ACC112 (cell line): Measurements from ENCODE around the gene CALML3.

Experiments used
- H2AFZ ChIP-seq: fragments of 200-600 bp; sonication (generic); one replicate; pipeline ENCODE4 v1.6.0; 2017; ENCODE audit warnings: antibody characterized with exemption, low read length; ENCODE audit not compliant: unreplicated experiment
- H3K27ac ChIP-seq: fragments of 200-600 bp; sonication (generic); 2 replicates; pipeline ENCODE4 v1.5.1; 2014; ENCODE audit warnings: low read depth, mild to moderate bottlenecking, antibody characterized with exemption, low read length, moderate library complexity
- H3K27me3 ChIP-seq: fragments of 200-600 bp; sonication (generic); 2 replicates; pipeline ENCODE4 v1.6.1; 2014; ENCODE audit warnings: mild to moderate bottlenecking, antibody characterized with exemption, low read length, moderate library complexity, mixed read lengths; ENCODE audit not compliant: insufficient read depth
- H3K36me3 ChIP-seq: fragments of 200-600 bp; sonication (generic); 2 replicates; pipeline ENCODE4 v1.6.1; 2016; ENCODE audit warnings: mild to moderate bottlenecking, antibody characterized with exemption, low read length, moderate library complexity, mixed read lengths; ENCODE audit not compliant: insufficient read depth
- H3K4me1 ChIP-seq: fragments of 200-600 bp; sonication (generic); one replicate; pipeline ENCODE4 v1.6.1; 2016; ENCODE audit warnings: low read length, mixed read lengths; ENCODE audit not compliant: insufficient read depth, unreplicated experiment, control insufficient read depth
- H3K4me3 ChIP-seq: fragments of 200-600 bp; sonication (generic); 2 replicates; pipeline ENCODE4 v1.5.1; 2014; ENCODE audit warnings: mild to moderate bottlenecking, low read depth, low read length
- H3K79me2 ChIP-seq: fragments of 200-600 bp; sonication (generic); one replicate; pipeline ENCODE4 v1.6.0; 2016; ENCODE audit warnings: low read length; ENCODE audit not compliant: control insufficient read depth, unreplicated experiment, insufficient read depth

Gene CALML3

DNA sequence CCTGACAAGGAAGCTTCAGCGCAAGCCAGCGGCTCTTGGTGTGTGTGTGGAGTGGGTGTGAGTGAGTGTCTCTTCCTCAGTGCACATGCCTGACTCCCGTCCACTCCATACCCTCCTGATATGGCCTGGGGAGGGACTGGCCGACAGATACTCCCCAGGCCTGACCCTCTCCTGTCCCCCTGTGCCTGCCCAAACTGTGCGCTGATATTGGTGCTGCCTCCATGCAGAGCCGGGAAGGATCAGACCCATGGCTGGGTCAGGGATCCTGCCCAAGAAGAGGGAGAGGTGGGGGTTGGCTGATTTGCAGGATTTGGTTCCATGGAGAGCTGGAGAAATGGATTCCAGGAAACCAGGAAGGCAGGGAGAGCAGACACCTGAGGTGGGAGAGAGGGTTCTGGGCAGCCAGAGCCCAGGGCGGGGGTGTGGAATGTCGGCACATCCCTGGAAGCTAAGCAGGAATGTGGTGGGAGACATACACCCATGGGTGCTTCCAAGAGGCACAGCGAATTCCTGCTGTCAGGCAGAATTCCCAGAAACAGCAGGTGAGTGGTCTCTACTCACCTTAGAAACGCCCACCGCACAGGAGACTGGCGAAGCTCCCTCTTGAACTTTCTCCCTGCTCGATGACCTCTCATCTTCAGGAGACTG lies 31.7 kb upstream of the CALML3 start:
- H3K36me3 ChIP-seq, result no peaks in the 10 kb centered on the region
- H3K4me3 ChIP-seq, result no peak overlapping the region
- H3K27me3 ChIP-seq, result 0 out of 2 replicates have a peak, but pooled peaks cover 4% of the 10 kb centered on the region
- H3K79me2 ChIP-seq, result no peaks in the 10 kb centered on the region
- no peak overlapping the region for H3K27ac ChIP-seq
- H3K4me1 ChIP-seq, result no peaks in the 10 kb centered on the region
- H2AFZ ChIP-seq, result no peak overlapping the region

DNA sequence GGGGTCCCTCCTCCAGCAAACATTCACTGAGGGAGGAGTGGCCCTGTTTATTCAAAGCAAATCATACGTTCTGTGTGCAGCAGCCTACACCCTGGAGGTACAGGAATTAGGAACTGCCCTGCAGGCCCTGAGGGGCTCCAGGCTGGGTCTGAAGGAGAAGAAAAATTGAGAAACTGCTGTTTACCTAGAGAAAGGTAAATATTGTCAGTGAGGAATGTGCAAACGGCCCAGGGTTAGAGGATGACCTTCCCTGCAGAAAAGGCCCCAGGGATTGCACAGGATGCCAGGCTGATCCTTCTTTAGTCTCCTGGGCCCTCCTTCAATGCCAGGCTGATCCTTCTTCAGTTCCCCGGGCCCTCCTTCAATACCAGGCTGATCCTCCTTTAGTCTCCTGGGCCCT lies 31.1 kb upstream of the CALML3 start:
- H3K27me3 ChIP-seq, result 0 out of 2 replicates have a peak, but pooled peaks cover 4% of the 10 kb centered on the region
- no peaks in the 10 kb centered on the region for H3K4me1 ChIP-seq
- H3K27ac ChIP-seq, result no peak overlapping the region
- H3K79me2 ChIP-seq, result no peaks in the 10 kb centered on the region
- no peaks in the 10 kb centered on the region for H3K36me3 ChIP-seq
- H2AFZ ChIP-seq, result no peak overlapping the region
- no peak overlapping the region for H3K4me3 ChIP-seq

DNA sequence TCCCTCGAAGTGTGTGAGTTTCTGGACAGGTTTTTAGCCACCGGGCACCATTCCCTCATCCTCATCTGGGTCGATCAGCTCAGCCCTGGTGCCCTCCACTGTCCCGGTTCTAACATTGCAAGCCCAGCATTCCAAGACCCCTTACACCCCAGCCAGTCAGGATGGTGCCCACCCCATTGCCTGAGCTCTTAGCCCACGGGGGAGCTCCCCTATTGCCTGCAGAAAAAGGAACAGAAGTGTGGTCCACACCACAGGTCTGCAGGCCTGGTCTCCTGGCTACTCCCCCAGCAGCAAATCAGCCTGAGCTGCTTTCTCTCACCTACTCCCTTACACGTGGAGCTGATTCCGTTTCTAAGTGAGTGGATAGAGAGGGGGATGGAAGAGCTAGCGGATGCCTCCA lies 30.1 kb upstream of the CALML3 start:
- Histone ChIP-seq H3K27me3 (peaks cover 6% of the 10 kb centered on the region; the same call in 1 of the 2 replicates), H3K36me3 (no peaks in the 10 kb centered on the region), H2AFZ (no peak overlapping the region), H3K4me3 (no peak overlapping the region), H3K27ac (no peak overlapping the region), H3K4me1 (no peaks in the 10 kb centered on the region), H3K79me2 (no peaks in the 10 kb centered on the region)

DNA sequence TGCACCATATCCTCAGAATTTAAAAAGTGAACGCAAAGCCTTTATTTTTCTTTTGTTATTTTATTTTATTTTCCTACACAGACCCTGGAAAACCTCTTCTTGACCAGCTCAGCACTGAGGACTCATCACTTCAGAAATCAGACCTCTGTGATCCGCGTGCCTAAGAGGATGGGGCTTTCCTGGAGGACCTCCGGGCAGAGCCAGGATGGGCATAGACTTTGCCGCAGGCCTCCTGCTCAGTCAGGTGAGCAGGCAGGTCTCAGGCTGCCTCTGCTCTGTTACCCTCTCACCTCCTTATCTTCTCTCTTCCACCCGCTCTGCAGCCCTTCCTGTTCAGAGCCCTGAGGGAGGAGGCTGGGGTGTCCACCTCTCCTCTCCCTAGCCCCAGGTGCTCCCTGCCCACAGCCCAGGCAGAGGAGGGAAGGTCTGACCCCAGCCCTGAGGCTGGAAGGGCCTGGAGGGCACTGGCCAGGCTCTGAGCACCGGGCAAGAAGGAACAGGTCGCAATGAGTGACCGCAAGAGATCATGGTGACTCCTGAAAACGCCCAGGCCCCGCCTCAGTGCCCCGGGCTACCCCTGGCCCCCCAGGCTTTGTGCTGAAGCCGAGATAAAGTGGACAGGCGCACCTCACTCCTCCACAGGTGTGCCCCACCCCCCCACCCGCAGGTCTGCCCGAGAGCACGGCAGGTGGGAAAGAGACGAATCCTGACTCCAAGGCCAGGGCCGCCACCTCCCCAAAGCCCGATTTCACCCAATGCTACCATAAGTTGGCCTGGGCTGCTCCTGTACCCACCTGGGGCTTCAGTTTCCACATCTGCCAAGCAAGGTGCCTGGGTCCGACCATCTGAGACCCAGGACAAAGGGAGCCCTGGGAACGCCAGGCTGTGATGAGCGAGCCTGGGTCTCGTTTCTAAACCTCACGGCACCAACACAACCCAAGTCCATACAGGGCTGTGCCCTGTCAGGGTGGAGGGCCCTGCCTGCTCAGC lies 28.2 kb upstream of the CALML3 start:
- H3K27me3 ChIP-seq, result peaks cover 24% of the 10 kb centered on the region
- no peak overlapping the region for H2AFZ ChIP-seq
- H3K4me1 ChIP-seq, result no peaks in the 10 kb centered on the region
- no peak overlapping the region for H3K4me3 ChIP-seq
- H3K36me3 ChIP-seq, result no peaks in the 10 kb centered on the region
- H3K79me2 ChIP-seq, result no peaks in the 10 kb centered on the region
- no peak overlapping the region for H3K27ac ChIP-seq

DNA sequence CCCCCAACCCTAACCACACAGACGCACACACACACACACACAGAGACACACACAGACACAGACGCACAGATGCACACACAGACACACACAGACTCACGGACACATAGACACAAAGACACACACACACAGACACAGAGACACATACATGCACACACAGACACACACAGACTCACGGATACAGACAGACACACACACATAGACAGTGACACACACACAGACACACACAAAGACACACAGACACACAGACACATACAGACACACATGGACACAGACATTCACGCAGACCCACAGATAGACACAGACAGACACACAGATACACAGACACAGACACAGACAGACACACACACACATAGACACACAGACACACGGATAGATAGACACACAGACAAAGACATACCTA lies 27.5 kb upstream of the CALML3 start:
- H2AFZ ChIP-seq, result no peak overlapping the region
- no peaks in the 10 kb centered on the region for H3K4me1 ChIP-seq
- no peaks in the 10 kb centered on the region for H3K36me3 ChIP-seq
- peaks cover 32% of the 10 kb centered on the region for H3K27me3 ChIP-seq
- H3K79me2 ChIP-seq, result no peaks in the 10 kb centered on the region
- H3K27ac ChIP-seq, result no peak overlapping the region
- H3K4me3 ChIP-seq, result no peak overlapping the region

DNA sequence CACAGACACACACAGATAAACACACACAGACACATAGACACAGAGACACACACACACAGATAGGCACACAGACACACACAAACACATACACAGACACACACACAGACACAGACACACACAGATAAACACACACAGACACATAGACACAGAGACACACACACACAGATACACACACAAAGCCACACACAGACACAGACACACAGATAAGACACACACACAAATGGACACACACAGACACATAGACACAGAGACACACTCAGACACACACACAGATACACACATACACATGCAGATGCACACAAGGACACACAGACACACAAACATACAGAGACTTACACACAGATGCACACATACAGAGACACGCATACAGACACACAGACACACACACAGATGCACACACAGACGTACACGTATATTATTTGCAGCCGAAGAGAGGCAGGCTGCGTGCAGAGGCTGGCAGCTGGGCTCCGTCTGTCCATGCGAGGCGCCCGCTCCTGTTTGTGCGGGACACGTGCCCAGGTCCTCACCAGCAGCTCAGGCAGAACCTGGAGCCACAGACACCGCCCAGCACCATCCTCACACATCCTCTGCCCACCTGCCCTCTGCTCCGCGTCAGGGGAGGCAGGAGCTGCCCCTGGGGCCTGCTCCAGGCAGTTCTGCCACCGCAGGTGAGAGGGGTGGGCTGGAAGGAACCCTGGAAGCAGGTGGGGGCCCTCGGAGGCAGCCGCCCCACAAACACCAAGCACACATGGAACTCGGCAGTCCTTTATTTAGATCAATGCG lies 26.6 kb upstream of the CALML3 start:
- Histone ChIP-seq H3K79me2 (no peaks in the 10 kb centered on the region), H3K27me3 (peaks cover 36% of the 10 kb centered on the region), H3K27ac (no peak overlapping the region), H2AFZ (no peak overlapping the region), H3K36me3 (no peaks in the 10 kb centered on the region), H3K4me1 (no peaks in the 10 kb centered on the region), H3K4me3 (no peak overlapping the region)

- Histone ChIP-seq H2AFZ (no peak overlapping the region), H3K27me3 (peaks cover 36% of the 10 kb centered on the region), H3K27ac (no peak overlapping the region), H3K79me2 (no peaks in the 10 kb centered on the region), H3K4me3 (no peak overlapping the region), H3K36me3 (no peaks in the 10 kb centered on the region), H3K4me1 (no peaks in the 10 kb centered on the region)
These were observed 25.8 kb upstream of the CALML3 start for GRCh38 chr10:5498791-5499492.

GRCh38 chr10:5499493-5500140 lies 25.1 kb upstream of the CALML3 start, which contains the start of gene CALML5:
CALML5 (minus strand) TSS chr10:5499570; CDS start chr10:5499438, 132 bp downstream.
- peaks cover 40% of the 10 kb centered on the region for H3K27me3 ChIP-seq
- H3K27ac ChIP-seq, result no peak within 1 kb of the TSS
- no peaks in the 10 kb centered on the region for H3K79me2 ChIP-seq
- H2AFZ ChIP-seq, result no peak within 1 kb of the TSS
- no peaks in the 10 kb centered on the region for H3K4me1 ChIP-seq
- no peaks in the 10 kb centered on the region for H3K36me3 ChIP-seq
- H3K4me3 ChIP-seq, result no peak within 1 kb of the TSS

GRCh38 chr10:5500162-5500670 lies 24.5 kb upstream of the CALML3 start:
- no peak overlapping the region for H3K27ac ChIP-seq
- H3K79me2 ChIP-seq, result no peaks in the 10 kb centered on the region
- no peaks in the 10 kb centered on the region for H3K4me1 ChIP-seq
- H3K27me3 ChIP-seq, result peaks cover 46% of the 10 kb centered on the region
- H3K4me3 ChIP-seq, result no peak overlapping the region
- H2AFZ ChIP-seq, result no peak overlapping the region
- H3K36me3 ChIP-seq, result no peaks in the 10 kb centered on the region
